GM18870 (cell line): ENCODE results near the gene CLEC18A.
"Not testable (repeated sequence)": the region's sequence is repeated elsewhere in the genome, so short reads cannot be mapped to it uniquely, and the experiment has no call there.

Source experiments
- ATAC-seq: cut with Tn5 transposase; IDR thresholded peaks from one replicate; pipeline ENCODE4 v1.9.1; 2021; ENCODE audit warnings: moderate library complexity; ENCODE audit not compliant: unreplicated experiment

Gene CLEC18A

GRCh38 chr16:69930117-69930776 lies 20.9 kb upstream of the CLEC18A start:
- ATAC-seq: no peak

GRCh38 chr16:69931631-69932030 lies 19.5 kb upstream of the CLEC18A start:
- no peak for ATAC-seq

GRCh38 chr16:69932228-69932627 lies 18.9 kb upstream of the CLEC18A start:
- ATAC-seq: no peak

- no peak for ATAC-seq
Observed at GRCh38 chr16:69932691-69933392, 18.3 kb upstream of the CLEC18A start.

GRCh38 chr16:69934044-69934443 lies 17.1 kb upstream of the CLEC18A start:
- ATAC-seq: no peak

- no peak for ATAC-seq
Observed at GRCh38 chr16:69934751-69935150, 16.4 kb upstream of the CLEC18A start.

GRCh38 chr16:69935278-69935711 lies 15.8 kb upstream of the CLEC18A start:
- ATAC-seq: no peak

- no peak for ATAC-seq
Observed at GRCh38 chr16:69935740-69936139, 15.4 kb upstream of the CLEC18A start.

- no peak for ATAC-seq
Observed at GRCh38 chr16:69936252-69936651, 14.9 kb upstream of the CLEC18A start.

- ATAC-seq: no peak
Observed at GRCh38 chr16:69936751-69937211, 14.4 kb upstream of the CLEC18A start.

GRCh38 chr16:69937465-69937951 lies 13.6 kb upstream of the CLEC18A start:
- no peak for ATAC-seq

GRCh38 chr16:69938981-69939820 lies 11.9 kb upstream of the CLEC18A start:
- no peak for ATAC-seq

GRCh38 chr16:69939821-69940585 lies 11.1 kb upstream of the CLEC18A start:
- no peak for ATAC-seq

GRCh38 chr16:69940676-69941075 lies 10.5 kb upstream of the CLEC18A start:
- ATAC-seq: no peak

GRCh38 chr16:69941251-69942098 lies 9.7 kb upstream of the CLEC18A start:
- no peak for ATAC-seq

- no peak for ATAC-seq
Observed at GRCh38 chr16:69942099-69942491, 9.0 kb upstream of the CLEC18A start.

- no peak for ATAC-seq
Observed at GRCh38 chr16:69942627-69943170, 8.4 kb upstream of the CLEC18A start.

GRCh38 chr16:69943241-69944036 lies 7.7 kb upstream of the CLEC18A start:
- not testable (repeated sequence) for ATAC-seq

GRCh38 chr16:69950411-69950810 lies 723 bp upstream of the CLEC18A start:
- not testable (repeated sequence) for ATAC-seq
